Activated CD8-positive, alpha-beta T cell treated with anti-CD3 and anti-CD28 coated beads for 36 hours (primary cell): Measurements from ENCODE around the gene TAAR9. TPM values are rescaled to one million over a fixed set of nuclear protein-coding genes. Genes with fewer than 3 reads are reported as not detected.

Experiments
- ATAC-seq: fragments of 200-7000 bp; cut with Tn5 transposase; one replicate; pipeline ENCODE4 v1.10.0; 2021; ENCODE audit warnings: mild to moderate bottlenecking, moderate library complexity
- CTCF ChIA-PET: fragments of 350-600 bp; sonication (Branson Sonifier 250); formaldehyde crosslinking; loops from one replicate; lab custom pipeline; 2021; ENCODE audit warnings: antibody characterized with exemption; lab: Charles Lee
- POLR2A ChIA-PET: fragments of 350-600 bp; sonication (Branson Sonifier 250); formaldehyde crosslinking; loops from one replicate; lab custom pipeline; 2021; ENCODE audit warnings: antibody characterized with exemption; lab: Charles Lee
- DNase-seq: peaks from one replicate; pipeline ENCODE4 v3.0.0-alpha.2; 2020
- H3K27ac Mint-ChIP-seq: one replicate; pipeline ENCODE4 v1.8.0; 2021; ENCODE audit warnings: mild to moderate bottlenecking, mixed read lengths
- H3K27me3 Mint-ChIP-seq: one replicate; pipeline ENCODE4 v1.8.0; 2021; ENCODE audit warnings: mixed read lengths
- H3K36me3 Mint-ChIP-seq: one replicate; pipeline ENCODE4 v1.8.0; 2021; ENCODE audit warnings: low read depth, mixed read lengths
- H3K4me1 Mint-ChIP-seq: one replicate; pipeline ENCODE4 v1.8.0; 2021; ENCODE audit warnings: low read depth, mixed read lengths
- H3K4me3 Mint-ChIP-seq: one replicate; pipeline ENCODE4 v1.8.0; 2021; ENCODE audit warnings: mild to moderate bottlenecking, moderate library complexity, mixed read lengths
- H3K9me3 Mint-ChIP-seq: one replicate; pipeline ENCODE4 v1.8.0; 2021; ENCODE audit warnings: mixed read lengths
- intact Hi-C: fragments of 100-400 bp; cut with micrococcal nuclease; formaldehyde crosslinking; loops from one replicate; pipeline ENCODE4 v1.10.0; 2022
- total RNA-seq, 2 experiments: library from RNA; stranded (reverse); gene quantifications; one replicate each; pipeline ENCODE4 v1.2.3, GENCODE V29; 2021
- TF ChIP-seq, protein P1 (sequence below): fragments of 200-600 bp; IDR thresholded peaks from one replicate; pipeline ENCODE4 v1.8.0; 2022; ENCODE audit warnings: antibody characterized with exemption, mild to moderate bottlenecking

TAAR9 gene
- total RNA-seq, 2 experiments from 2014 or later, result not detected

GRCh38 chr6:132524646-132525045 is 13.4 kb upstream of the TAAR9 start:
- intact Hi-C loops, result no loop called here
- Mint-ChIP-seq H3K9me3 (no peaks in the 10 kb centered on the region), H3K27ac (no peak overlapping the region), H3K4me1 (no peaks in the 10 kb centered on the region), H3K4me3 (no peak overlapping the region), H3K36me3 (no peaks in the 10 kb centered on the region), H3K27me3 (peaks cover 26% of the 10 kb centered on the region)
- ATAC-seq (no peak), DNase-seq (no peak)
- ChIA-PET POLR2A (no interaction called here), CTCF (interaction anchor here (1.2 to 2.5 kb wide), 5 partner anchors 9 to 245 kb away, joined by 3 to 9 read pairs (median 4); partner anchors contain the start of gene STX7)
- TF ChIP-seq, protein P1, sequence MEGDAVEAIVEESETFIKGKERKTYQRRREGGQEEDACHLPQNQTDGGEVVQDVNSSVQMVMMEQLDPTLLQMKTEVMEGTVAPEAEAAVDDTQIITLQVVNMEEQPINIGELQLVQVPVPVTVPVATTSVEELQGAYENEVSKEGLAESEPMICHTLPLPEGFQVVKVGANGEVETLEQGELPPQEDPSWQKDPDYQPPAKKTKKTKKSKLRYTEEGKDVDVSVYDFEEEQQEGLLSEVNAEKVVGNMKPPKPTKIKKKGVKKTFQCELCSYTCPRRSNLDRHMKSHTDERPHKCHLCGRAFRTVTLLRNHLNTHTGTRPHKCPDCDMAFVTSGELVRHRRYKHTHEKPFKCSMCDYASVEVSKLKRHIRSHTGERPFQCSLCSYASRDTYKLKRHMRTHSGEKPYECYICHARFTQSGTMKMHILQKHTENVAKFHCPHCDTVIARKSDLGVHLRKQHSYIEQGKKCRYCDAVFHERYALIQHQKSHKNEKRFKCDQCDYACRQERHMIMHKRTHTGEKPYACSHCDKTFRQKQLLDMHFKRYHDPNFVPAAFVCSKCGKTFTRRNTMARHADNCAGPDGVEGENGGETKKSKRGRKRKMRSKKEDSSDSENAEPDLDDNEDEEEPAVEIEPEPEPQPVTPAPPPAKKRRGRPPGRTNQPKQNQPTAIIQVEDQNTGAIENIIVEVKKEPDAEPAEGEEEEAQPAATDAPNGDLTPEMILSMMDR, result no peak

DNA sequence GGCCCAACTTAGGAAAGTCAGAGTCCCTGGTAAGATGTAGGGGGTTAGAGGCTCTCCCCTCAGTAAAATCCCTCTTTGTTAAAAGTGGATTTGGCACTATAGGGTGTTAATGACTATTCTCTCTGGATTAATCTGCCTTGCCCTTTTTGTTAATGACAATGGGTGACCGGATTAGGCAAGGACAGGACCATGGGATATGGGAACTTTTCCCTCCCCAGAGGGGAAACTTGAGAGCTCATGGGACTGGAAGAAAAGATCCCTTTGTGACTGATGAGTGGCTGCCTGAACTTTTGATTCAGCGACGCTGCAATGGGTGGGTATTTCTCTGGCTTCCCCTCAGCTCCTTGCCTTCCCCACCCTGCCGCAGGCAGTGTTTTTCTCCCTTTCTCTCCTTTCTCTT is 12.2 kb upstream of the TAAR9 start:
- no peak for DNase-seq
- TF ChIP-seq, protein P1, result no peak
- Mint-ChIP-seq H3K9me3 (no peaks in the 10 kb centered on the region), H3K36me3 (no peaks in the 10 kb centered on the region), H3K4me3 (no peak overlapping the region), H3K27ac (no peak overlapping the region), H3K27me3 (peaks cover 26% of the 10 kb centered on the region), H3K4me1 (no peaks in the 10 kb centered on the region)
- intact Hi-C loops, result no loop called here
- ChIA-PET CTCF (interaction anchor here (0.6 to 2.5 kb wide), 2 partner anchors 246 to 985 kb away, joined by 3 to 9 read pairs; no protein-coding TSS in a partner anchor), POLR2A (no interaction called here)
- ATAC-seq, result no peak

DNA sequence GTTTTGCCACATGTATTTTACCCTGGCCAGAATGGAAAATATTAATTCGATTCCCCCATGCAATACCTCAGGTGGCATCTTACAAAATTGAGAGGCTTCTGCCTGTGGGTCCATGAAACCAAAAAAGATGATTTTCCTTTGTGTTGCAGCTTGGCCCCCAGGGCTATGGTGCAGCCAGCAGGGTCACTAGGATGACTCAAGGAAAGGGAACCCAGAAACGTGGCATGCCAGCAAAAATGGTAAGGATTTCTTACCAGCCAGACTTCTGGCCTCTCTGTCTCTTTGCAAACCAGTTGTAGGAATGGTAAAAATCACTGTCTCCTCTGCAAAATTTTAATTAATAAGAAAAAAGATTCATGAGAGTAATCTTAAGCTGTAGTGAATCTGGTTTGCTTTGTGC is 11.6 kb upstream of the TAAR9 start:
- no peak for ATAC-seq
- POLR2A ChIA-PET, result no interaction called here
- H3K27ac Mint-ChIP-seq, result no peak overlapping the region
- no peak for DNase-seq
- H3K27me3 Mint-ChIP-seq, result peaks cover 25% of the 10 kb centered on the region
- CTCF ChIA-PET, result interaction anchor here (1.1 to 1.9 kb wide), 4 partner anchors 13 to 296 kb away, joined by 4 to 5 read pairs (median 4); partner anchors contain the start of gene STX7
- H3K4me1 Mint-ChIP-seq, result no peaks in the 10 kb centered on the region
- no peak overlapping the region for H3K4me3 Mint-ChIP-seq
- intact Hi-C loops, result no loop called here
- no peaks in the 10 kb centered on the region for H3K9me3 Mint-ChIP-seq
- no peaks in the 10 kb centered on the region for H3K36me3 Mint-ChIP-seq
- TF ChIP-seq, protein P1, result no peak

DNA sequence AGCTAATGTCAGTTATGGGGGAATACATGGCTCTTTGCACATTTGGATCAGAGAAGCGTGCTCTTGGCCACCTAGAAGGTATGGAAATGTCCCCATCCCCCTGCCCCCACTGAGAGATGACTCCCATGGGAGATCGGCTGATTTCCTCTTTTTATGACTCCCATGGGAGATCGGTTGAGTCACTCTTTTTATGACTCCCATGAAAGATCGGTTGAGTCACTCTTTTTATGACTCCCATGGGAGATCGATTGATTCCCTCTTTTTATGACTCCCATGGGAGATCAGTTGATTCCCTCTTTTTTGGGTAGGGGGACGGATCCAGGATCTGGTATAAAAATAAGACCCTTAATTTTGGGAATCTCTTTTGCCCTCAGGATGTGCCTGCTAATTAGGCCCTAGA is 10.3 kb upstream of the TAAR9 start:
- no peak for ATAC-seq
- no peak overlapping the region for H3K27ac Mint-ChIP-seq

More for the DNA sequence above, 10.3 kb upstream of the TAAR9 start:
- ChIA-PET CTCF (interaction anchor here (1.1 to 1.9 kb wide), 5 partner anchors 8 to 295 kb away, joined by 3 to 6 read pairs (median 5); partner anchors contain the start of gene STX7), POLR2A (no interaction called here)
- Mint-ChIP-seq H3K4me3 (no peak overlapping the region), H3K9me3 (no peaks in the 10 kb centered on the region), H3K4me1 (no peaks in the 10 kb centered on the region), H3K27me3 (peaks cover 23% of the 10 kb centered on the region), H3K36me3 (no peaks in the 10 kb centered on the region)
- TF ChIP-seq, protein P1, result no peak
- intact Hi-C loops, result no loop called here
- DNase-seq, result no peak
